Neural cell (in vitro differentiated cells): ENCODE results near the gene CDRT4. TPM values are rescaled to one million over a fixed set of nuclear protein-coding genes. Genes with fewer than 3 reads are reported as not detected.

ENCODE experiments used
- H2AFZ ChIP-seq: fragments of 200-600, 300-800 bp; sonication (generic), shearing (Covaris generic); 2 replicates; pipeline ENCODE4 v1.6.0; 2014; ENCODE audit warnings: low read depth, mild to moderate bottlenecking, antibody characterized with exemption, low read length, moderate library complexity
- H3F3A ChIP-seq: fragments of 200-600 bp; shearing (Covaris generic); 2 replicates; pipeline ENCODE4 v1.6.1; 2016; ENCODE audit warnings: mild to moderate bottlenecking, moderate library complexity, mixed read lengths, antibody characterized with exemption, low read length; ENCODE audit not compliant: insufficient read depth, poor library complexity, severe bottlenecking
- H3K27ac ChIP-seq: fragments of 200-600, 300-800 bp; sonication (generic), shearing (Covaris generic); 2 replicates; pipeline ENCODE4 v1.5.1; 2014; ENCODE audit warnings: mild to moderate bottlenecking, low read length, moderate library complexity
- H3K27me3 ChIP-seq: fragments of 300-800, 200-600 bp; sonication (generic), shearing (Covaris generic); 2 replicates; pipeline ENCODE4 v1.6.0; 2014; ENCODE audit warnings: mild to moderate bottlenecking, low read depth, low read length, moderate library complexity; ENCODE audit not compliant: insufficient read depth
- H3K36me3 ChIP-seq: fragments of 300-800, 200-600 bp; sonication (generic), shearing (Covaris generic); 2 replicates; pipeline ENCODE4 v1.5.1; 2014; ENCODE audit warnings: mild to moderate bottlenecking, antibody characterized with exemption, low read length, moderate library complexity; ENCODE audit not compliant: insufficient read depth
- H3K4me2 ChIP-seq: fragments of 300-800, 200-600 bp; sonication (generic), shearing (Covaris generic); 2 replicates; pipeline ENCODE4 v1.6.0; 2014; ENCODE audit warnings: mild to moderate bottlenecking, low read length
- H3K4me3 ChIP-seq: fragments of 300-800, 200-600 bp; sonication (generic), shearing (Covaris generic); 2 replicates; pipeline ENCODE4 v1.5.1; 2014; ENCODE audit warnings: mild to moderate bottlenecking, low read length, moderate library complexity
- H3K79me2 ChIP-seq: fragments of 200-600 bp; shearing (Covaris generic); replicated peaks from 2 replicates; pipeline ENCODE4 v1.6.0; 2014; ENCODE audit warnings: mild to moderate bottlenecking, low read length, moderate library complexity; ENCODE audit not compliant: insufficient read depth
- H3K9ac ChIP-seq: fragments of 300-800, 200-600 bp; sonication (generic), shearing (Covaris generic); 2 replicates; pipeline ENCODE4 v1.6.1; 2016; ENCODE audit warnings: mild to moderate bottlenecking, low read length, mixed read lengths
- H3K9me2 ChIP-seq: fragments of 200-600 bp; shearing (Covaris generic); 2 replicates; pipeline ENCODE4 v1.6.1; 2016; ENCODE audit warnings: mild to moderate bottlenecking, low read length, mixed read lengths; ENCODE audit not compliant: insufficient read depth
- H3K9me3 ChIP-seq: fragments of 200-600, 300-800 bp; sonication (generic), shearing (Covaris generic); 2 replicates; pipeline ENCODE4 v1.6.1; 2016; ENCODE audit warnings: mild to moderate bottlenecking, mixed run types, low read length, moderate library complexity, mixed read lengths
- H4K20me1 ChIP-seq: fragments of 200-600 bp; shearing (Covaris generic); 2 replicates; pipeline ENCODE4 v1.6.1; 2016; ENCODE audit warnings: mild to moderate bottlenecking, mixed run types; ENCODE audit not compliant: insufficient read depth
- EP300 ChIP-seq: fragments of 450-650 bp; conservative IDR thresholded peaks from 2 replicates; pipeline ENCODE4 v1.6.1; 2014; ENCODE audit warnings: antibody characterized with exemption, mild to moderate bottlenecking, moderate library complexity; ENCODE audit not compliant: poor library complexity, severe bottlenecking
- EZH2 ChIP-seq: fragments of 200-600, 300-800 bp; shearing (Covaris generic), sonication (generic); IDR thresholded peaks from 2 replicates; pipeline ENCODE4 v1.6.1; 2014; ENCODE audit warnings: antibody characterized with exemption, low read length, borderline replicate concordance, mild to moderate bottlenecking; ENCODE audit not compliant: insufficient read depth, poor library complexity, severe bottlenecking
- MXI1 ChIP-seq: fragments of 450-650 bp; conservative IDR thresholded peaks from 2 replicates; pipeline ENCODE4 v1.6.1; 2014; ENCODE audit warnings: antibody characterized with exemption, mild to moderate bottlenecking; ENCODE audit not compliant: poor library complexity, severe bottlenecking
- POLR2AphosphoS5 ChIP-seq: IDR thresholded peaks from 2 replicates; pipeline ENCODE4 v1.6.1; 2012
- RAD21 ChIP-seq: fragments of 450-650 bp; conservative IDR thresholded peaks from 2 replicates; pipeline ENCODE4 v1.6.1; 2014; ENCODE audit warnings: antibody characterized with exemption, mild to moderate bottlenecking, moderate library complexity
- SMC3 ChIP-seq: fragments of 450-650 bp; conservative IDR thresholded peaks from 2 replicates; pipeline ENCODE4 v1.6.1; 2014; ENCODE audit warnings: antibody characterized with exemption, mild to moderate bottlenecking, moderate library complexity; ENCODE audit not compliant: poor library complexity
- TAF1 ChIP-seq: IDR thresholded peaks from 2 replicates; pipeline ENCODE4 v1.6.1; 2012; ENCODE audit warnings: low read depth
- polyA plus RNA-seq: library from polyadenylated mRNA; depleted of rRNA; stranded (reverse); fragments of >200 nt; gene quantifications from 2 replicates; pipeline ENCODE4 v1.2.3, GENCODE V29; 2014
- TF ChIP-seq, protein P1 (sequence below): IDR thresholded peaks from 2 replicates; pipeline ENCODE4 v1.6.1; 2012; ENCODE audit warnings: borderline replicate concordance
- TF ChIP-seq, protein P2 (sequence below): fragments of 450-650 bp; IDR thresholded peaks from 2 replicates; pipeline ENCODE4 v1.5.1; 2014; ENCODE audit warnings: antibody characterized with exemption, mild to moderate bottlenecking, moderate library complexity; ENCODE audit not compliant: poor library complexity, severe bottlenecking

The CDRT4 gene
- polyA plus RNA-seq, 1 donor from 2014 or later, result 22.5 TPM

- Histone ChIP-seq H3K9me2 (no peaks in the 10 kb centered on the region), H3K9me3 (no peaks in the 10 kb centered on the region), H3K4me2 (no peak overlapping the region), H4K20me1 (no peaks in the 10 kb centered on the region), H3K36me3 (no peaks in the 10 kb centered on the region), H3F3A (no peaks in the 10 kb centered on the region), H3K27ac (no peak overlapping the region), H3K9ac (no peak overlapping the region), H3K4me3 (no peak overlapping the region), H3K27me3 (no peaks in the 10 kb centered on the region), H3K79me2 (no peaks in the 10 kb centered on the region), H2AFZ (no peak overlapping the region)
- TF ChIP-seq SMC3 (no peak), POLR2AphosphoS5 (no peak), RAD21 (no peak), EP300 (no peak), EZH2 (no peak), TAF1 (no peak), MXI1 (no peak)
- TF ChIP-seq, protein P1, sequence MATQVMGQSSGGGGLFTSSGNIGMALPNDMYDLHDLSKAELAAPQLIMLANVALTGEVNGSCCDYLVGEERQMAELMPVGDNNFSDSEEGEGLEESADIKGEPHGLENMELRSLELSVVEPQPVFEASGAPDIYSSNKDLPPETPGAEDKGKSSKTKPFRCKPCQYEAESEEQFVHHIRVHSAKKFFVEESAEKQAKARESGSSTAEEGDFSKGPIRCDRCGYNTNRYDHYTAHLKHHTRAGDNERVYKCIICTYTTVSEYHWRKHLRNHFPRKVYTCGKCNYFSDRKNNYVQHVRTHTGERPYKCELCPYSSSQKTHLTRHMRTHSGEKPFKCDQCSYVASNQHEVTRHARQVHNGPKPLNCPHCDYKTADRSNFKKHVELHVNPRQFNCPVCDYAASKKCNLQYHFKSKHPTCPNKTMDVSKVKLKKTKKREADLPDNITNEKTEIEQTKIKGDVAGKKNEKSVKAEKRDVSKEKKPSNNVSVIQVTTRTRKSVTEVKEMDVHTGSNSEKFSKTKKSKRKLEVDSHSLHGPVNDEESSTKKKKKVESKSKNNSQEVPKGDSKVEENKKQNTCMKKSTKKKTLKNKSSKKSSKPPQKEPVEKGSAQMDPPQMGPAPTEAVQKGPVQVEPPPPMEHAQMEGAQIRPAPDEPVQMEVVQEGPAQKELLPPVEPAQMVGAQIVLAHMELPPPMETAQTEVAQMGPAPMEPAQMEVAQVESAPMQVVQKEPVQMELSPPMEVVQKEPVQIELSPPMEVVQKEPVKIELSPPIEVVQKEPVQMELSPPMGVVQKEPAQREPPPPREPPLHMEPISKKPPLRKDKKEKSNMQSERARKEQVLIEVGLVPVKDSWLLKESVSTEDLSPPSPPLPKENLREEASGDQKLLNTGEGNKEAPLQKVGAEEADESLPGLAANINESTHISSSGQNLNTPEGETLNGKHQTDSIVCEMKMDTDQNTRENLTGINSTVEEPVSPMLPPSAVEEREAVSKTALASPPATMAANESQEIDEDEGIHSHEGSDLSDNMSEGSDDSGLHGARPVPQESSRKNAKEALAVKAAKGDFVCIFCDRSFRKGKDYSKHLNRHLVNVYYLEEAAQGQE, result no peak
- TF ChIP-seq, protein P2, sequence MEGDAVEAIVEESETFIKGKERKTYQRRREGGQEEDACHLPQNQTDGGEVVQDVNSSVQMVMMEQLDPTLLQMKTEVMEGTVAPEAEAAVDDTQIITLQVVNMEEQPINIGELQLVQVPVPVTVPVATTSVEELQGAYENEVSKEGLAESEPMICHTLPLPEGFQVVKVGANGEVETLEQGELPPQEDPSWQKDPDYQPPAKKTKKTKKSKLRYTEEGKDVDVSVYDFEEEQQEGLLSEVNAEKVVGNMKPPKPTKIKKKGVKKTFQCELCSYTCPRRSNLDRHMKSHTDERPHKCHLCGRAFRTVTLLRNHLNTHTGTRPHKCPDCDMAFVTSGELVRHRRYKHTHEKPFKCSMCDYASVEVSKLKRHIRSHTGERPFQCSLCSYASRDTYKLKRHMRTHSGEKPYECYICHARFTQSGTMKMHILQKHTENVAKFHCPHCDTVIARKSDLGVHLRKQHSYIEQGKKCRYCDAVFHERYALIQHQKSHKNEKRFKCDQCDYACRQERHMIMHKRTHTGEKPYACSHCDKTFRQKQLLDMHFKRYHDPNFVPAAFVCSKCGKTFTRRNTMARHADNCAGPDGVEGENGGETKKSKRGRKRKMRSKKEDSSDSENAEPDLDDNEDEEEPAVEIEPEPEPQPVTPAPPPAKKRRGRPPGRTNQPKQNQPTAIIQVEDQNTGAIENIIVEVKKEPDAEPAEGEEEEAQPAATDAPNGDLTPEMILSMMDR, result no peak
These were observed 42.9 kb downstream of the CDRT4 start for GRCh38 chr17:15424521-15424920.

DNA sequence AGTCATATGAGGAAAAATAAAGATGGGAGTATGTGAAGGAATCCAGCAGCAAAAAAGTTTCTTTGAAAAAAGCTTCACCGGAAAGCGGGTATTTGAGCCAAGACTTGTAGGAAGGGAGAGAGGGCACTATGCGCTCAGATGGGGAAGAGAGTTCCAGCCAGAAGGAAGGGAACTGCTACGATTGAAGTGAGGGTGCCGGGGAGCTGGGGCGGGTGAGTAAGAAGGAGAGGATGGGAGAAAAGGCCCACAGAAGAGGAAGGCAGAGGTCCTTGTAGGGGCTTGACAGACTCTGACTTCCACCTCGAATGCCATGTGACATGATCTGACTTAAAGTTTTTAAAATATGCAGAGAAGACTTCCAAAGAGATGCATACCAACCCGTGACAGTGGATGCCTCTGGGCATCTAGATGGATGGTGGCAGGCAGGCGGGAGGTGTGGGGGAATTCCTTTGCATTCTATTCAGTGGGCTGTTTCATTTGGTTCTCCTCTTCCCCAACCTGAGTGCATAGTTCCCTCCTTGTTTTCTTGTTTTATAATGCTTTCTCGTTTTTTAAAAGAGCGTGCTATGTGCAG lies 44.9 kb downstream of the CDRT4 start:
- Histone ChIP-seq H3K9me3 (no peaks in the 10 kb centered on the region), H3K27me3 (no peaks in the 10 kb centered on the region), H3F3A (no peaks in the 10 kb centered on the region), H2AFZ (no peak overlapping the region), H3K79me2 (no peaks in the 10 kb centered on the region), H3K4me3 (no peak overlapping the region), H3K9ac (no peak overlapping the region), H3K9me2 (no peaks in the 10 kb centered on the region), H3K27ac (no peak overlapping the region), H4K20me1 (no peaks in the 10 kb centered on the region), H3K36me3 (no peaks in the 10 kb centered on the region), H3K4me2 (no peak overlapping the region)
- TF ChIP-seq EZH2 (no peak), TAF1 (no peak), MXI1 (no peak), EP300 (no peak), RAD21 (no peak), POLR2AphosphoS5 (no peak), SMC3 (no peak)
- TF ChIP-seq, protein P2, result no peak
- TF ChIP-seq, protein P1, result no peak
